SK-N-SH (cell line): ENCODE measurements around the gene MACROD2. TPM values are rescaled to one million over a fixed set of nuclear protein-coding genes. Genes with fewer than 3 reads are reported as not detected.

ENCODE experiments used
- CTCF ChIA-PET: fragments of 300-600, 350-600 bp; formaldehyde crosslinking; extraction: SDS; loops from one replicate; lab custom pipeline; 2021; lab: Yijun Ruan, JAX
- POLR2A ChIA-PET: fragments of 350-600 bp; sonication (Branson Sonifier 250); formaldehyde crosslinking; extraction: SDS; loops from one replicate; lab custom pipeline; 2020; ENCODE audit warnings: antibody characterized with exemption, inconsistent platforms; lab: Yijun Ruan, JAX
- DNase-seq: peaks from one replicate; pipeline ENCODE4 v3.0.0; 2012
- H2AFZ ChIP-seq: fragments of 200-600 bp; sonication (generic); 2 replicates; pipeline ENCODE4 v1.8.1; 2016; ENCODE audit warnings: antibody characterized with exemption, mild to moderate bottlenecking, low read depth
- H3F3A ChIP-seq: fragments of 200-600 bp; sonication (generic); replicated peaks from 2 replicates; pipeline ENCODE3; 2016; ENCODE audit warnings: antibody characterized with exemption, mild to moderate bottlenecking; ENCODE audit not compliant: insufficient read depth
- H3K27ac ChIP-seq, 2 experiments: fragments of 200-500 bp in 1 of 2; fragments of 200-600 bp in 1 of 2; sonication (Bioruptor generic) in 1 of 2; sonication (generic), shearing (Covaris generic) in 1 of 2; 2 replicates each; pipeline versions ENCODE4 v1.5.1 to v1.6.1; 2014 to 2016; ENCODE audit warnings: low read depth in 2 of 2, inconsistent platforms in 1 of 2, low read length in 1 of 2, mild to moderate bottlenecking in 1 of 2, mixed read lengths in 1 of 2
- H3K27me3 ChIP-seq: fragments of 200-600 bp; sonication (generic), shearing (Covaris generic); 2 replicates; pipeline ENCODE4 v1.6.1; 2016; ENCODE audit warnings: mixed run types; ENCODE audit not compliant: insufficient read depth
- H3K36me3 ChIP-seq, 2 experiments: fragments of 200-500 bp in 1 of 2; fragments of 200-600 bp in 1 of 2; sonication (Bioruptor generic) in 1 of 2; sonication (generic) in 1 of 2; replicated peaks in 1 of 2; 2 replicates each; pipeline versions ENCODE3 to v1.5.1; 2014 to 2016; ENCODE audit warnings: low read length in 1 of 2, mild to moderate bottlenecking in 1 of 2; ENCODE audit not compliant: insufficient read depth in 2 of 2, control insufficient read depth in 1 of 2
- H3K4me1 ChIP-seq, 2 experiments: fragments of 200-500 bp in 1 of 2; fragments of 200-600 bp in 1 of 2; sonication (Bioruptor generic) in 1 of 2; sonication (generic), shearing (Covaris generic) in 1 of 2; 2 replicates each; pipeline versions ENCODE4 v1.5.1 to v1.6.1; 2014 to 2016; ENCODE audit warnings: low read depth in 1 of 2, low read length in 1 of 2, mixed run types in 1 of 2; ENCODE audit not compliant: insufficient read depth in 2 of 2, control insufficient read depth in 1 of 2
- H3K4me2 ChIP-seq: fragments of 200-600 bp; sonication (generic), shearing (Covaris generic); 2 replicates; pipeline ENCODE4 v1.6.1; 2017; ENCODE audit warnings: mixed run types
- H3K4me3 ChIP-seq, 2 experiments: fragments of 200-500 bp in 1 of 2; fragments of 200-600 bp in 1 of 2; sonication (Bioruptor generic) in 1 of 2; sonication (generic), shearing (Covaris generic) in 1 of 2; 2 replicates each; pipeline versions ENCODE4 v1.5.1 to v1.8.1; 2014 to 2016; ENCODE audit warnings: low read depth in 2 of 2, inconsistent platforms in 1 of 2, low read length in 1 of 2, mild to moderate bottlenecking in 1 of 2, mixed read lengths in 1 of 2, moderate library complexity in 1 of 2
- H3K79me2 ChIP-seq: fragments of 200-600 bp; sonication (generic); 2 replicates; pipeline ENCODE4 v1.8.1; 2017; ENCODE audit warnings: mild to moderate bottlenecking; ENCODE audit not compliant: insufficient read depth
- H3K9ac ChIP-seq: fragments of 200-600 bp; sonication (generic); 2 replicates; pipeline ENCODE4 v1.6.1; 2017; ENCODE audit warnings: mixed run types
- H3K9me2 ChIP-seq: fragments of 200-600 bp; sonication (generic); 2 replicates; pipeline ENCODE4 v1.6.1; 2017; ENCODE audit warnings: mixed run types
- H3K9me3 ChIP-seq: fragments of 200-600 bp; sonication (generic); 2 replicates; pipeline ENCODE4 v1.6.1; 2017; ENCODE audit warnings: mixed run types, mild to moderate bottlenecking, moderate library complexity
- H4K20me1 ChIP-seq: fragments of 200-600 bp; sonication (generic); 2 replicates; pipeline ENCODE4 v1.6.1; 2017; ENCODE audit warnings: mild to moderate bottlenecking, mixed run types; ENCODE audit not compliant: insufficient read depth
- CHD2 ChIP-seq: fragments of 150-350 bp; IDR thresholded peaks from 2 replicates; pipeline ENCODE4 v1.6.1; 2018; ENCODE audit warnings: low read length; ENCODE audit not compliant: partially characterized antibody
- EP300 ChIP-seq, 2 experiments: IDR thresholded peaks; 2 replicates each; pipeline versions ENCODE4 v1.4.0 to v1.6.1; 2012; ENCODE audit warnings: borderline replicate concordance in 1 of 2, low read depth in 1 of 2, low read length in 1 of 2
- FOSL2 ChIP-seq: IDR thresholded peaks from 2 replicates; pipeline ENCODE4 v1.4.0; 2012; ENCODE audit warnings: low read depth, mild to moderate bottlenecking, moderate library complexity, borderline replicate concordance
- FOXJ3 ChIP-seq: sonication (generic); formaldehyde crosslinking; IDR thresholded peaks from 2 replicates; pipeline ENCODE4 v1.5.1; 2020; ENCODE audit warnings: mild to moderate bottlenecking, missing genetic modification reagents
- GABPA ChIP-seq: IDR thresholded peaks from 2 replicates; pipeline ENCODE4 v1.4.0; 2012; ENCODE audit warnings: low read depth, mild to moderate bottlenecking
- JUND ChIP-seq: IDR thresholded peaks from 2 replicates; pipeline ENCODE4 v1.4.0; 2012
- MEF2A ChIP-seq: IDR thresholded peaks from 2 replicates; pipeline ENCODE4 v1.4.0; 2012; ENCODE audit warnings: low read depth, borderline replicate concordance
- NFIC ChIP-seq: IDR thresholded peaks from 2 replicates; pipeline ENCODE4 v1.4.0; 2012; ENCODE audit warnings: borderline replicate concordance
- RAD21 ChIP-seq: IDR thresholded peaks from 2 replicates; pipeline ENCODE4 v1.6.1; 2012; ENCODE audit warnings: mild to moderate bottlenecking, low read length
- RFX5 ChIP-seq: IDR thresholded peaks from 2 replicates; pipeline ENCODE4 v1.6.1; 2012; ENCODE audit warnings: mild to moderate bottlenecking, improper control_type of control experiment, low read length
- RXRA ChIP-seq: IDR thresholded peaks from 2 replicates; pipeline ENCODE4 v1.4.0; 2012; ENCODE audit warnings: low read depth, mild to moderate bottlenecking, borderline replicate concordance
- SIN3A ChIP-seq: IDR thresholded peaks from 2 replicates; pipeline ENCODE4 v1.6.1; 2012; ENCODE audit warnings: low read depth, mild to moderate bottlenecking, low read length, moderate library complexity, borderline replicate concordance
- SMC3 ChIP-seq: IDR thresholded peaks from 2 replicates; pipeline ENCODE4 v1.6.1; 2012; ENCODE audit warnings: low read depth, low read length, improper control_type of control experiment
- TAF1 ChIP-seq: IDR thresholded peaks from 2 replicates; pipeline ENCODE4 v1.6.1; 2012; ENCODE audit warnings: low read depth, mild to moderate bottlenecking, low read length, moderate library complexity, borderline replicate concordance
- YY1 ChIP-seq: IDR thresholded peaks from 2 replicates; pipeline ENCODE4 v1.4.0; 2012; ENCODE audit warnings: low read depth, mild to moderate bottlenecking
- WGBS: methylation state at CpG from one replicate; pipeline ENCODE4 v1.1.6; 2017; ENCODE audit warnings: low lambda C conversion rate; 5-methylcytosine and 5-hydroxymethylcytosine counted together
- polyA plus RNA-seq, 3 experiments: library from polyadenylated mRNA; depleted of rRNA; stranded (reverse); fragments of >200 nt; gene quantifications; 2 replicates each; pipeline ENCODE4 v1.2.3, GENCODE V29; 2012
- TF ChIP-seq, protein P1 (sequence below): fragments of 150-350 bp; IDR thresholded peaks from 2 replicates; pipeline ENCODE4 v1.6.1; 2016; ENCODE audit warnings: mild to moderate bottlenecking, low read depth, low read length
- TF ChIP-seq, protein P2 (sequence below): fragments of 200-600 bp; sonication (generic); IDR thresholded peaks from 2 replicates; pipeline ENCODE4 v1.6.1; 2017; ENCODE audit warnings: antibody characterized with exemption, mild to moderate bottlenecking, moderate library complexity
- TF ChIP-seq, protein P3 (sequence below): IDR thresholded peaks from 2 replicates; pipeline ENCODE4 v1.6.1; 2012; ENCODE audit warnings: mild to moderate bottlenecking, low read depth, low read length, moderate library complexity
- TF ChIP-seq, protein P4 (sequence below): IDR thresholded peaks from 2 replicates; pipeline ENCODE4 v1.4.0; 2012; ENCODE audit warnings: low read depth, borderline replicate concordance
- TF ChIP-seq, protein P5 (sequence below): IDR thresholded peaks from 2 replicates; pipeline ENCODE4 v1.4.0; 2012; ENCODE audit warnings: low read depth
- TF ChIP-seq, protein P6 (sequence below): fragments of 150-350 bp; IDR thresholded peaks from 2 replicates; pipeline ENCODE4 v1.6.1; 2017; ENCODE audit warnings: antibody characterized with exemption, low read length, low read depth, borderline replicate concordance
- TF ChIP-seq, protein P7 (sequence below): IDR thresholded peaks from 2 replicates; pipeline ENCODE4 v1.4.0; 2012; ENCODE audit warnings: low read depth, borderline replicate concordance

MACROD2 gene
- polyA plus RNA-seq, 1 of the 3 experiments (the other 2 are of a cell fraction): 0.33 TPM

DNA sequence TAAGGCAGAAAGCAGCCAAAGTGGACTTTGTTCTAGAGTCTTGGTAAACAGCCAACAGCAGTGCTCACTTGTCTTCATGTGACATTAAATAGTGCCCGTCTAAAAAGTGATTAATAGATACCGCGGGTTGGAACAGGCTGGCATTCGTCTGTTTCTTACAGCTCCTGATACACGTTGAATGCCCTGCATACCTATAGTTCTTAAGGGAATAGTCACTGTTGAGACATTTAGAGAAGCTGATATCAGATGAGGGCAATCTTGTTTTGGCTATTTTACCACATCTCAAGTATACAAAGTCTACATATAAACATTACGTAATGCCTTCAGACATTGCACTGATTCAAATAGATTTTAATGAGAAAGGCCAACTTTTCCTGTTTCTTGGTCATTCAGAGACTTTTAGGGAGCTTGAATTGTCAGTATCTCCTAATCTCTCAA lies 717.0 kb downstream of the MACROD2 start:
- Histone ChIP-seq H3K27me3 (no peaks in the 10 kb centered on the region), H4K20me1 (no peaks in the 10 kb centered on the region), H3K27ac (peak overlapping the region; percentile 31 to 44; a peak in 3 of 4 replicates), H3F3A (no peaks in the 10 kb centered on the region), H3K79me2 (no peaks in the 10 kb centered on the region), H3K9me2 (no peaks in the 10 kb centered on the region), H3K4me2 (peak overlapping the region; percentile 12; the same call in 1 of the 2 replicates), H2AFZ (peak overlapping the region; percentile 39; the same call in 1 of the 2 replicates), H3K9ac (no peak overlapping the region), H3K4me3 (no peak overlapping the region), H3K36me3 (no peaks in the 10 kb centered on the region), H3K4me1 (peaks cover 0 to 8% of the 10 kb centered on the region in 2 experiments; a peak in 3 of 4 replicates), H3K9me3 (no peaks in the 10 kb centered on the region)
- ChIA-PET CTCF (interaction anchor here (1.1 to 2.3 kb wide), 2 partner anchors 15 to 375 kb away, joined by 3 to 5 read pairs; partner anchors contain the start of gene FLRT3), POLR2A (no interaction called here)
- WGBS: 27% methylated on average over 6 of the region's 6 CpGs
- DNase-seq: no peak
- TF ChIP-seq, protein P1, sequence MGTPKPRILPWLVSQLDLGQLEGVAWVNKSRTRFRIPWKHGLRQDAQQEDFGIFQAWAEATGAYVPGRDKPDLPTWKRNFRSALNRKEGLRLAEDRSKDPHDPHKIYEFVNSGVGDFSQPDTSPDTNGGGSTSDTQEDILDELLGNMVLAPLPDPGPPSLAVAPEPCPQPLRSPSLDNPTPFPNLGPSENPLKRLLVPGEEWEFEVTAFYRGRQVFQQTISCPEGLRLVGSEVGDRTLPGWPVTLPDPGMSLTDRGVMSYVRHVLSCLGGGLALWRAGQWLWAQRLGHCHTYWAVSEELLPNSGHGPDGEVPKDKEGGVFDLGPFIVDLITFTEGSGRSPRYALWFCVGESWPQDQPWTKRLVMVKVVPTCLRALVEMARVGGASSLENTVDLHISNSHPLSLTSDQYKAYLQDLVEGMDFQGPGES: no peak
- TF ChIP-seq, protein P2, sequence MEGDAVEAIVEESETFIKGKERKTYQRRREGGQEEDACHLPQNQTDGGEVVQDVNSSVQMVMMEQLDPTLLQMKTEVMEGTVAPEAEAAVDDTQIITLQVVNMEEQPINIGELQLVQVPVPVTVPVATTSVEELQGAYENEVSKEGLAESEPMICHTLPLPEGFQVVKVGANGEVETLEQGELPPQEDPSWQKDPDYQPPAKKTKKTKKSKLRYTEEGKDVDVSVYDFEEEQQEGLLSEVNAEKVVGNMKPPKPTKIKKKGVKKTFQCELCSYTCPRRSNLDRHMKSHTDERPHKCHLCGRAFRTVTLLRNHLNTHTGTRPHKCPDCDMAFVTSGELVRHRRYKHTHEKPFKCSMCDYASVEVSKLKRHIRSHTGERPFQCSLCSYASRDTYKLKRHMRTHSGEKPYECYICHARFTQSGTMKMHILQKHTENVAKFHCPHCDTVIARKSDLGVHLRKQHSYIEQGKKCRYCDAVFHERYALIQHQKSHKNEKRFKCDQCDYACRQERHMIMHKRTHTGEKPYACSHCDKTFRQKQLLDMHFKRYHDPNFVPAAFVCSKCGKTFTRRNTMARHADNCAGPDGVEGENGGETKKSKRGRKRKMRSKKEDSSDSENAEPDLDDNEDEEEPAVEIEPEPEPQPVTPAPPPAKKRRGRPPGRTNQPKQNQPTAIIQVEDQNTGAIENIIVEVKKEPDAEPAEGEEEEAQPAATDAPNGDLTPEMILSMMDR: no peak
- TF ChIP-seq FOXJ3 (CRISPR knock-in tag) (no peak), SMC3 (no peak), GABPA (no peak), EP300 (IDR thresholded peaks at IDR 0.05; ENCODE audit: borderline replicate concordance in 1 of 2, low read depth in 1 of 2, low read length in 1 of 2) (peak; percentile 49 to 90; a peak in 3 of 4 replicates), RXRA (peak; percentile 48; the same call in 1 of the 2 replicates), RFX5 (no peak), NFIC (peak; percentile 84), YY1 (no peak), RAD21 (no peak), FOSL2 (peak; percentile 80), SIN3A (no peak; the same call in 1 of the 2 replicates), JUND (peak; percentile 88), TAF1 (no peak), CHD2 (no peak), MEF2A (0 out of 2 replicates have a peak, but pooled peaks have one; percentile 66)
- TF ChIP-seq, protein P3, sequence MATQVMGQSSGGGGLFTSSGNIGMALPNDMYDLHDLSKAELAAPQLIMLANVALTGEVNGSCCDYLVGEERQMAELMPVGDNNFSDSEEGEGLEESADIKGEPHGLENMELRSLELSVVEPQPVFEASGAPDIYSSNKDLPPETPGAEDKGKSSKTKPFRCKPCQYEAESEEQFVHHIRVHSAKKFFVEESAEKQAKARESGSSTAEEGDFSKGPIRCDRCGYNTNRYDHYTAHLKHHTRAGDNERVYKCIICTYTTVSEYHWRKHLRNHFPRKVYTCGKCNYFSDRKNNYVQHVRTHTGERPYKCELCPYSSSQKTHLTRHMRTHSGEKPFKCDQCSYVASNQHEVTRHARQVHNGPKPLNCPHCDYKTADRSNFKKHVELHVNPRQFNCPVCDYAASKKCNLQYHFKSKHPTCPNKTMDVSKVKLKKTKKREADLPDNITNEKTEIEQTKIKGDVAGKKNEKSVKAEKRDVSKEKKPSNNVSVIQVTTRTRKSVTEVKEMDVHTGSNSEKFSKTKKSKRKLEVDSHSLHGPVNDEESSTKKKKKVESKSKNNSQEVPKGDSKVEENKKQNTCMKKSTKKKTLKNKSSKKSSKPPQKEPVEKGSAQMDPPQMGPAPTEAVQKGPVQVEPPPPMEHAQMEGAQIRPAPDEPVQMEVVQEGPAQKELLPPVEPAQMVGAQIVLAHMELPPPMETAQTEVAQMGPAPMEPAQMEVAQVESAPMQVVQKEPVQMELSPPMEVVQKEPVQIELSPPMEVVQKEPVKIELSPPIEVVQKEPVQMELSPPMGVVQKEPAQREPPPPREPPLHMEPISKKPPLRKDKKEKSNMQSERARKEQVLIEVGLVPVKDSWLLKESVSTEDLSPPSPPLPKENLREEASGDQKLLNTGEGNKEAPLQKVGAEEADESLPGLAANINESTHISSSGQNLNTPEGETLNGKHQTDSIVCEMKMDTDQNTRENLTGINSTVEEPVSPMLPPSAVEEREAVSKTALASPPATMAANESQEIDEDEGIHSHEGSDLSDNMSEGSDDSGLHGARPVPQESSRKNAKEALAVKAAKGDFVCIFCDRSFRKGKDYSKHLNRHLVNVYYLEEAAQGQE: no peak
- TF ChIP-seq, protein P4, sequence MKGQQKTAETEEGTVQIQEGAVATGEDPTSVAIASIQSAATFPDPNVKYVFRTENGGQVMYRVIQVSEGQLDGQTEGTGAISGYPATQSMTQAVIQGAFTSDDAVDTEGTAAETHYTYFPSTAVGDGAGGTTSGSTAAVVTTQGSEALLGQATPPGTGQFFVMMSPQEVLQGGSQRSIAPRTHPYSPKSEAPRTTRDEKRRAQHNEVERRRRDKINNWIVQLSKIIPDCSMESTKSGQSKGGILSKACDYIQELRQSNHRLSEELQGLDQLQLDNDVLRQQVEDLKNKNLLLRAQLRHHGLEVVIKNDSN: no peak
- TF ChIP-seq, protein P5, sequence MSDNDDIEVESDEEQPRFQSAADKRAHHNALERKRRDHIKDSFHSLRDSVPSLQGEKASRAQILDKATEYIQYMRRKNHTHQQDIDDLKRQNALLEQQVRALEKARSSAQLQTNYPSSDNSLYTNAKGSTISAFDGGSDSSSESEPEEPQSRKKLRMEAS: no peak
- TF ChIP-seq, protein P6, sequence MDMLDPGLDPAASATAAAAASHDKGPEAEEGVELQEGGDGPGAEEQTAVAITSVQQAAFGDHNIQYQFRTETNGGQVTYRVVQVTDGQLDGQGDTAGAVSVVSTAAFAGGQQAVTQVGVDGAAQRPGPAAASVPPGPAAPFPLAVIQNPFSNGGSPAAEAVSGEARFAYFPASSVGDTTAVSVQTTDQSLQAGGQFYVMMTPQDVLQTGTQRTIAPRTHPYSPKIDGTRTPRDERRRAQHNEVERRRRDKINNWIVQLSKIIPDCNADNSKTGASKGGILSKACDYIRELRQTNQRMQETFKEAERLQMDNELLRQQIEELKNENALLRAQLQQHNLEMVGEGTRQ: no peak
- TF ChIP-seq, protein P7, sequence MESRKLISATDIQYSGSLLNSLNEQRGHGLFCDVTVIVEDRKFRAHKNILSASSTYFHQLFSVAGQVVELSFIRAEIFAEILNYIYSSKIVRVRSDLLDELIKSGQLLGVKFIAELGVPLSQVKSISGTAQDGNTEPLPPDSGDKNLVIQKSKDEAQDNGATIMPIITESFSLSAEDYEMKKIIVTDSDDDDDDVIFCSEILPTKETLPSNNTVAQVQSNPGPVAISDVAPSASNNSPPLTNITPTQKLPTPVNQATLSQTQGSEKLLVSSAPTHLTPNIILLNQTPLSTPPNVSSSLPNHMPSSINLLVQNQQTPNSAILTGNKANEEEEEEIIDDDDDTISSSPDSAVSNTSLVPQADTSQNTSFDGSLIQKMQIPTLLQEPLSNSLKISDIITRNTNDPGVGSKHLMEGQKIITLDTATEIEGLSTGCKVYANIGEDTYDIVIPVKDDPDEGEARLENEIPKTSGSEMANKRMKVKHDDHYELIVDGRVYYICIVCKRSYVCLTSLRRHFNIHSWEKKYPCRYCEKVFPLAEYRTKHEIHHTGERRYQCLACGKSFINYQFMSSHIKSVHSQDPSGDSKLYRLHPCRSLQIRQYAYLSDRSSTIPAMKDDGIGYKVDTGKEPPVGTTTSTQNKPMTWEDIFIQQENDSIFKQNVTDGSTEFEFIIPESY: peak; percentile 55; the same call in 1 of the 2 replicates
